ENCODE results near the gene SH3BP1. TPM values are rescaled to one million over a fixed set of nuclear protein-coding genes. Genes with fewer than 3 reads are reported as not detected.
A peak's percentile ranks its signal among the peaks of the same experiment; 100 is the strongest.

Gene SH3BP1
- total and polyA plus RNA-seq, 4 donors = 3.6 to 8.8 (median 5.8) TPM

DNA sequence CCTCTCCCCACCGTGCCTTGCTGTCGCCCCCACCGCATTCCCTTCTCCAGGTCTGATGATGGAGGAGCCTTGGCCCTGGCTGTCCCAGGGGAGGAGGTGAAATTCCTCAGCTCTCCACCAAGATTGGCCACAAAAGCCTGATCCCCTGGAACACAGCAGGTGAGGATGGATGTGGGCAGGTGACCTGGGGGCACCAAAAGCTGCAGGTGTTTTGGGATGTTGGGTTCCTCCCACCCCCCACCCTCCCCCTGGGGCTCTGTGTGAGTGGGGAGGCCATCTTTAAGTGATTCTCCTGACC is 58.0 kb downstream of the SH3BP1 start:
- peak overlapping the region; percentile 64 for H3K27ac ChIP-seq (ENCODE audit: low read depth, low read length)
- no peaks in the 10 kb centered on the region for H3K27me3 ChIP-seq (ENCODE audit: control insufficient read depth, insufficient read depth, low read length)
- no peak for DNase-seq (ENCODE audit: low read depth in 4 of 6, low spot score in 6 of 6)
- H3K4me1 ChIP-seq (ENCODE audit: control insufficient read depth, insufficient read depth, low read length) = peaks cover 23% of the 10 kb centered on the region
- no CpG with 5 or more reads among the region's 3 CpGs for WGBS (ENCODE audit: insufficient coverage)
- H3K36me3 ChIP-seq (ENCODE audit: control insufficient read depth, insufficient read depth, low read length) = peaks cover 31% of the 10 kb centered on the region
- H3K9me3 ChIP-seq (ENCODE audit: control insufficient read depth, insufficient read depth, low read length) = no peaks in the 10 kb centered on the region
- H3K4me3 ChIP-seq (ENCODE audit: low read depth, low read length) = peak overlapping the region; percentile 47

GRCh38 chr22:37701141-37701786 is 61.8 kb downstream of the SH3BP1 start:
- H3K36me3 ChIP-seq (ENCODE audit: control insufficient read depth, insufficient read depth, low read length) = peaks cover 45% of the 10 kb centered on the region
- peaks cover 13% of the 10 kb centered on the region for H3K4me1 ChIP-seq (ENCODE audit: control insufficient read depth, insufficient read depth, low read length)
- WGBS (ENCODE audit: insufficient coverage) = 92% methylated on average over 6 of the region's 8 CpGs
- no peaks in the 10 kb centered on the region for H3K27me3 ChIP-seq (ENCODE audit: control insufficient read depth, insufficient read depth, low read length)
- no peaks in the 10 kb centered on the region for H3K9me3 ChIP-seq (ENCODE audit: control insufficient read depth, insufficient read depth, low read length)
- H3K27ac ChIP-seq (ENCODE audit: low read depth, low read length) = no peak overlapping the region
- no peak for DNase-seq (ENCODE audit: low read depth in 4 of 6, low spot score in 6 of 6)
- H3K4me3 ChIP-seq (ENCODE audit: low read depth, low read length) = no peak overlapping the region

DNA sequence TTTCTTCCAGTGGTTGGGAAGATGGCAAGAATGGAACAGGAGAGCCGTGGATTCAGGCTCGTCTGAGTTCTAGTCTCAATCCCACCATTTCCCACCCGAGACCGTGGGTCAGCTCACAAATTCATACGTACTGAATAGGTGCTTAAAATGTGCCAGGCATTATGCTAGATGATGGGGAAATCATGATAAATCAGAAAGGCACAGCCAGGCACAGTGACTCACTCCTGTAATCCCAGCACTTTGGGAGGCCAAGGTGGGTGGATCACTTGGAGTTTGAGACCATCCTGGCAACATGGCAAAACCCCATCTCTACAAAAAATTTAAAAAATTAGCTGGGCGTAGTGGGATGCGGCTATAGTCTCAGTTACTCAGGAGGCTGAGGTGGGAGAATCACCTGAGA is 64.4 kb downstream of the SH3BP1 start:
- Histone ChIP-seq H3K4me3 (ENCODE audit: low read depth, low read length) (no peak overlapping the region), H3K27me3 (ENCODE audit: control insufficient read depth, insufficient read depth, low read length) (no peaks in the 10 kb centered on the region), H3K36me3 (ENCODE audit: control insufficient read depth, insufficient read depth, low read length) (peaks cover 61% of the 10 kb centered on the region), H3K27ac (ENCODE audit: low read depth, low read length) (no peak overlapping the region), H3K4me1 (ENCODE audit: control insufficient read depth, insufficient read depth, low read length) (peaks cover 3% of the 10 kb centered on the region), H3K9me3 (ENCODE audit: control insufficient read depth, insufficient read depth, low read length) (no peaks in the 10 kb centered on the region)
- no peak for DNase-seq (ENCODE audit: low read depth in 4 of 6, low spot score in 6 of 6)
- no CpG with 5 or more reads among the region's 7 CpGs for WGBS (ENCODE audit: insufficient coverage)

DNA sequence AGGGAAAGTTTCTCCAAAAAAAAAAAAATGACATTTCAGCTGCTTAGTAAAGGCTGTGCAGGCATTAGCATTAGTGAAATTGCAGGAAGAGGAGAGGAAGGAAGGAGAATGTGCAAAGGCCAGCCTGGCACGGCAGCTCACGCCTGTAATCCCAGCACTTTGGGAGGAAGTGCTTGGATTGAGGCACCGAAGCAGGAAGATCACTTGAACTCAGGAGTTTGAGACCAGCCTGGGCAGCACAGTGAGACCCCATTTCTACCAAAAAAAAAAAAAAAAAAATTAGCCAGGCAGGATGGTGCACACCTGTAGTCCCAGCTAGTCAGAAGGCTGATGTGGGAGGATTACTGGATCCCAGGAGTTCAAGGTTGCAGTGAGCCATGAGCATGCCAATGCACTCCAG is 65.2 kb downstream of the SH3BP1 start:
- Histone ChIP-seq H3K9me3 (ENCODE audit: control insufficient read depth, insufficient read depth, low read length) (no peaks in the 10 kb centered on the region), H3K4me3 (ENCODE audit: low read depth, low read length) (no peak overlapping the region), H3K4me1 (ENCODE audit: control insufficient read depth, insufficient read depth, low read length) (peaks cover 5% of the 10 kb centered on the region), H3K27ac (ENCODE audit: low read depth, low read length) (no peak overlapping the region), H3K36me3 (ENCODE audit: control insufficient read depth, insufficient read depth, low read length) (peaks cover 68% of the 10 kb centered on the region), H3K27me3 (ENCODE audit: control insufficient read depth, insufficient read depth, low read length) (no peaks in the 10 kb centered on the region)
- DNase-seq (ENCODE audit: low read depth in 4 of 6, low spot score in 6 of 6) = no peak
- 92% methylated on average over 2 of the region's 3 CpGs for WGBS (ENCODE audit: insufficient coverage)

GRCh38 chr22:37705205-37705604 is 65.7 kb downstream of the SH3BP1 start:
- H3K4me1 ChIP-seq (ENCODE audit: control insufficient read depth, insufficient read depth, low read length) = peaks cover 5% of the 10 kb centered on the region
- no peak for DNase-seq (ENCODE audit: low read depth in 4 of 6, low spot score in 6 of 6)
- no peaks in the 10 kb centered on the region for H3K27me3 ChIP-seq (ENCODE audit: control insufficient read depth, insufficient read depth, low read length)
- H3K9me3 ChIP-seq (ENCODE audit: control insufficient read depth, insufficient read depth, low read length) = no peaks in the 10 kb centered on the region
- H3K27ac ChIP-seq (ENCODE audit: low read depth, low read length) = no peak overlapping the region
- H3K36me3 ChIP-seq (ENCODE audit: control insufficient read depth, insufficient read depth, low read length) = peaks cover 73% of the 10 kb centered on the region
- WGBS (ENCODE audit: insufficient coverage) = 87% methylated on average over 1 of the region's 3 CpGs
- no peak overlapping the region for H3K4me3 ChIP-seq (ENCODE audit: low read depth, low read length)

Small RNA genes lying within 50 kb of the gene (small RNA-seq; reads per million reads assigned to genes)
- 0.08 reads per million for gene RN7SL385P (ENCODE audit: low replicate concordance)

Other genes with a start within 250 kb of the SH3BP1 start
- gene ELFN2, start 212.2 kb upstream of the SH3BP1 start, total RNA-seq = 1 to 10 TPM; 5.1 to 9.4 TPM
- 10 to 100 TPM; 59.9 to 60.2 TPM for gene ELFN2, start 212.2 kb upstream of the SH3BP1 start, polyA plus RNA-seq (ENCODE audit: insufficient read length in 2 of 2)
- 10 to 100 TPM in 1 of 2 donors, 1 to 10 TPM in 1; 3.6 to 12.6 TPM for gene MFNG, start 153.3 kb upstream of the SH3BP1 start, total RNA-seq
- 10 to 100 TPM; 11.1 to 11.2 TPM for gene MFNG, start 153.3 kb upstream of the SH3BP1 start, polyA plus RNA-seq (ENCODE audit: insufficient read length in 2 of 2)
- gene CARD10, start 120.3 kb upstream of the SH3BP1 start, total RNA-seq = 10 to 100 TPM in 1 of 2 donors, 1 to 10 TPM in 1; 4.0 to 12.6 TPM
- 10 to 100 TPM; 13.0 to 14.6 TPM for gene CARD10, start 120.3 kb upstream of the SH3BP1 start, polyA plus RNA-seq (ENCODE audit: insufficient read length in 2 of 2)
- 10 to 100 TPM in 1 of 2 donors, 1 to 10 TPM in 1; 4.8 to 23.3 TPM for gene CDC42EP1, start 79.2 kb upstream of the SH3BP1 start, total RNA-seq
- 10 to 100 TPM; 39.6 to 41.3 TPM for gene CDC42EP1, start 79.2 kb upstream of the SH3BP1 start, polyA plus RNA-seq (ENCODE audit: insufficient read length in 2 of 2)
- gene LGALS2, start 59.6 kb upstream of the SH3BP1 start, total RNA-seq = not detected
- gene LGALS2, start 59.6 kb upstream of the SH3BP1 start, polyA plus RNA-seq (ENCODE audit: insufficient read length in 2 of 2) = under 1 TPM; 0.74 to 0.92 TPM
- 10 to 100 TPM; 27.2 to 47.4 TPM for gene GGA1, start 30.8 kb upstream of the SH3BP1 start, total RNA-seq
- gene GGA1, start 30.8 kb upstream of the SH3BP1 start, polyA plus RNA-seq (ENCODE audit: insufficient read length in 2 of 2) = 10 to 100 TPM; 59.3 to 80.3 TPM
- gene PDXP, start 19.1 kb downstream of the SH3BP1 start, total RNA-seq = 10 to 100 TPM; 44.1 to 44.3 TPM
- 100 to 1,000 TPM; 118 to 121 TPM for gene PDXP, start 19.1 kb downstream of the SH3BP1 start, polyA plus RNA-seq (ENCODE audit: insufficient read length in 2 of 2)
- 1,000 to 10,000 TPM in 1 of 2 donors, 100 to 1,000 TPM in 1; 572 to 1,031 TPM for gene LGALS1, start 36.0 kb downstream of the SH3BP1 start, total RNA-seq
- gene LGALS1, start 36.0 kb downstream of the SH3BP1 start, polyA plus RNA-seq (ENCODE audit: insufficient read length in 2 of 2) = 100 to 1,000 TPM; 373 to 592 TPM
- 10 to 100 TPM; 12.2 to 28.4 TPM for gene NOL12, start 46.7 kb downstream of the SH3BP1 start, total RNA-seq
- 10 to 100 TPM; 39.3 to 40.6 TPM for gene NOL12, start 46.7 kb downstream of the SH3BP1 start, polyA plus RNA-seq (ENCODE audit: insufficient read length in 2 of 2)
- gene TRIOBP, start 57.4 kb downstream of the SH3BP1 start, total RNA-seq = 10 to 100 TPM; 32.3 to 58.9 TPM
- 10 to 100 TPM; 52.8 to 72.9 TPM for gene TRIOBP, start 57.4 kb downstream of the SH3BP1 start, polyA plus RNA-seq (ENCODE audit: insufficient read length in 2 of 2)
- 10 to 100 TPM; 22.2 to 23.0 TPM for gene GCAT, start 168.3 kb downstream of the SH3BP1 start, total RNA-seq
- 10 to 100 TPM; 24.6 to 27.5 TPM for gene GCAT, start 168.3 kb downstream of the SH3BP1 start, polyA plus RNA-seq (ENCODE audit: insufficient read length in 2 of 2)
- gene GALR3, start 183.7 kb downstream of the SH3BP1 start, total RNA-seq = not detected
- not detected for gene GALR3, start 183.7 kb downstream of the SH3BP1 start, polyA plus RNA-seq (ENCODE audit: insufficient read length in 2 of 2)
- 10 to 100 TPM; 10.1 to 24.9 TPM for gene ANKRD54, start 204.7 kb downstream of the SH3BP1 start, total RNA-seq
- gene ANKRD54, start 204.7 kb downstream of the SH3BP1 start, polyA plus RNA-seq (ENCODE audit: insufficient read length in 2 of 2) = 10 to 100 TPM; 42.9 to 43.2 TPM
- 100 to 1,000 TPM; 347 to 814 TPM for gene EIF3L, start 209.8 kb downstream of the SH3BP1 start, total RNA-seq
- gene EIF3L, start 209.8 kb downstream of the SH3BP1 start, polyA plus RNA-seq (ENCODE audit: insufficient read length in 2 of 2) = 100 to 1,000 TPM; 590 to 635 TPM